IMR-90 (cell line): ENCODE results near the gene HMOX1. TPM values are rescaled to one million over a fixed set of nuclear protein-coding genes. Genes with fewer than 3 reads are reported as not detected.

ENCODE experiments used
- ATAC-seq: fragments of 200-7000 bp; cut with Tn5 transposase; 2 replicates; pipeline ENCODE4 v1.9.1; 2020; ENCODE audit warnings: low read depth, mild to moderate bottlenecking, moderate library complexity
- BruUV-seq: library from RNA; stranded (reverse); fragments of 400-500 nt; replicated peaks from 2 replicates; lab custom pipeline; 2021; lab: Mats Ljungman, UMichigan
- CTCF ChIA-PET: fragments of 300-600 bp; formaldehyde crosslinking; extraction: SDS; loops from one replicate; lab custom pipeline; 2021; ENCODE audit warnings: antibody characterized with exemption; lab: Yijun Ruan, JAX
- POLR2A ChIA-PET: fragments of 300-600 bp; sonication (Branson Sonifier 250); formaldehyde crosslinking; loops from one replicate; lab custom pipeline; 2022; ENCODE audit warnings: antibody characterized with exemption; ENCODE audit not compliant: unreplicated experiment; lab: Charles Lee
- DNase-seq: peaks from one replicate; pipeline ENCODE4 v3.0.0; 2013
- H2AFZ ChIP-seq: replicated peaks from 2 replicates; pipeline ENCODE3; 2013; ENCODE audit warnings: low read length, mild to moderate bottlenecking; ENCODE audit not compliant: poor library complexity
- H2AK5ac ChIP-seq: 2 replicates; pipeline ENCODE4 v1.6.1; 2013; ENCODE audit warnings: low read depth, low read length, inconsistent platforms
- H2AK9ac ChIP-seq: replicated peaks from 2 replicates; pipeline ENCODE3; 2013; ENCODE audit warnings: mild to moderate bottlenecking, low read depth, low read length, moderate library complexity; ENCODE audit not compliant: poor library complexity
- H2BK120ac ChIP-seq: 2 replicates; pipeline ENCODE4 v1.6.1; 2013; ENCODE audit warnings: low read depth, low read length, inconsistent platforms
- H2BK15ac ChIP-seq: 3 replicates; pipeline ENCODE4 v1.6.1; 2013; ENCODE audit warnings: low read depth, low read length, inconsistent platforms
- H2BK20ac ChIP-seq: 2 replicates; pipeline ENCODE4 v1.6.1; 2013; ENCODE audit warnings: low read depth, mild to moderate bottlenecking, inconsistent platforms, low read length, moderate library complexity
- H2BK5ac ChIP-seq: 2 replicates; pipeline ENCODE4 v1.6.1; 2013; ENCODE audit warnings: mild to moderate bottlenecking, low read depth, low read length, inconsistent platforms; ENCODE audit not compliant: poor library complexity, severe bottlenecking
- H3K14ac ChIP-seq: replicated peaks from 2 replicates; pipeline ENCODE4 v1.6.1; 2013; ENCODE audit warnings: low read depth, low read length, inconsistent platforms
- H3K18ac ChIP-seq: 2 replicates; pipeline ENCODE4 v1.6.1; 2013; ENCODE audit warnings: low read depth, low read length, control low read depth
- H3K23ac ChIP-seq: 2 replicates; pipeline ENCODE4 v1.6.1; 2013; ENCODE audit warnings: low read depth, low read length, inconsistent platforms
- H3K27ac ChIP-seq: 2 replicates; pipeline ENCODE4 v1.5.1; 2013; ENCODE audit warnings: mild to moderate bottlenecking, control low read depth, low read length; ENCODE audit not compliant: insufficient read depth
- H3K27me3 ChIP-seq: 2 replicates; pipeline ENCODE4 v1.6.1; 2013; ENCODE audit warnings: low read length; ENCODE audit not compliant: control insufficient read depth, insufficient read depth
- H3K36me3 ChIP-seq: 2 replicates; pipeline ENCODE4 v1.6.1; 2013; ENCODE audit warnings: low read length, mixed read lengths; ENCODE audit not compliant: control insufficient read depth, insufficient read depth
- H3K4ac ChIP-seq: 2 replicates; pipeline ENCODE4 v1.6.1; 2013; ENCODE audit warnings: low read depth, low read length, inconsistent platforms
- H3K4me1 ChIP-seq: 2 replicates; pipeline ENCODE4 v1.6.1; 2013; ENCODE audit warnings: low read length, mixed read lengths; ENCODE audit not compliant: control insufficient read depth, insufficient read depth
- H3K4me2 ChIP-seq: 2 replicates; pipeline ENCODE4 v1.6.1; 2013; ENCODE audit warnings: low read depth, mild to moderate bottlenecking, control low read depth, low read length, moderate library complexity
- H3K4me3 ChIP-seq: 2 replicates; pipeline ENCODE4 v1.5.1; 2013; ENCODE audit warnings: low read depth, mild to moderate bottlenecking, control low read depth, low read length, moderate library complexity; ENCODE audit not compliant: insufficient read depth
- H3K56ac ChIP-seq: 2 replicates; pipeline ENCODE4 v1.6.1; 2013; ENCODE audit warnings: low read length, inconsistent platforms; ENCODE audit not compliant: insufficient read depth; ENCODE audit errors: extremely low read depth
- H3K79me1 ChIP-seq, 2 experiments: 2 replicates each; pipeline ENCODE4 v1.6.1; 2013; ENCODE audit warnings: low read length in 2 of 2, inconsistent platforms in 1 of 2, low read depth in 1 of 2
- H3K9ac ChIP-seq: 2 replicates; pipeline ENCODE4 v1.6.1; 2013; ENCODE audit warnings: low read depth, low read length, control low read depth
- H3K9me1 ChIP-seq: 2 replicates; pipeline ENCODE4 v1.6.1; 2013; ENCODE audit warnings: low read length, inconsistent platforms; ENCODE audit not compliant: insufficient read depth
- H3K9me3 ChIP-seq: 2 replicates; pipeline ENCODE4 v1.6.1; 2013; ENCODE audit warnings: low read length; ENCODE audit not compliant: control insufficient read depth, insufficient read depth
- H4K20me1 ChIP-seq: 2 replicates; pipeline ENCODE4 v1.6.1; 2013; ENCODE audit warnings: low read length, inconsistent platforms; ENCODE audit not compliant: insufficient read depth
- H4K5ac ChIP-seq: 2 replicates; pipeline ENCODE4 v1.6.1; 2013; ENCODE audit warnings: mild to moderate bottlenecking, low read depth, low read length, control low read depth
- H4K8ac ChIP-seq, 2 experiments: 2 replicates each; pipeline ENCODE4 v1.6.1; 2013; ENCODE audit warnings: low read depth in 2 of 2, low read length in 2 of 2, control low read depth in 1 of 2, inconsistent platforms in 1 of 2
- H4K91ac ChIP-seq: 2 replicates; pipeline ENCODE4 v1.6.1; 2013; ENCODE audit warnings: low read depth, low read length, inconsistent platforms; ENCODE audit not compliant: insufficient read depth
- BHLHE40 ChIP-seq: fragments of 150-350 bp; IDR thresholded peaks from 2 replicates; pipeline ENCODE4 v1.6.1; 2016; ENCODE audit warnings: mild to moderate bottlenecking, low read depth, low read length
- CEBPB ChIP-seq: IDR thresholded peaks from 2 replicates; pipeline ENCODE4 v1.6.1; 2012; ENCODE audit warnings: low read depth, low read length, improper control_type of control experiment
- ELK1 ChIP-seq: fragments of 150-350 bp; IDR thresholded peaks from 2 replicates; pipeline ENCODE4 v1.6.1; 2016; ENCODE audit warnings: low read depth, mild to moderate bottlenecking, low read length, moderate library complexity, borderline replicate concordance
- MAFK ChIP-seq: IDR thresholded peaks from 2 replicates; pipeline ENCODE4 v1.6.1; 2012; ENCODE audit warnings: low read depth, low read length, improper control_type of control experiment
- MAZ ChIP-seq: IDR thresholded peaks from 2 replicates; pipeline ENCODE4 v1.6.1; 2012; ENCODE audit warnings: low read depth, mild to moderate bottlenecking, low read length, improper control_type of control experiment, moderate library complexity, borderline replicate concordance
- NFE2L2 ChIP-seq: fragments of 150-350 bp; IDR thresholded peaks from 2 replicates; pipeline ENCODE4 v1.6.1; 2016; ENCODE audit warnings: low read depth, mild to moderate bottlenecking, low read length
- RCOR1 ChIP-seq: IDR thresholded peaks from 2 replicates; pipeline ENCODE4 v1.6.1; 2012; ENCODE audit warnings: mild to moderate bottlenecking, low read length, improper control_type of control experiment; ENCODE audit not compliant: insufficient replicate concordance
- RFX5 ChIP-seq: IDR thresholded peaks from 2 replicates; pipeline ENCODE4 v1.8.0; 2012; ENCODE audit warnings: low read depth, mild to moderate bottlenecking, low read length, moderate library complexity
- SMC3 ChIP-seq: fragments of 150-350 bp; IDR thresholded peaks from 2 replicates; pipeline ENCODE4 v1.6.1; 2016; ENCODE audit warnings: low read depth, mild to moderate bottlenecking, antibody characterized with exemption, low read length, moderate library complexity
- USF2 ChIP-seq: fragments of 150-350 bp; IDR thresholded peaks from 2 replicates; pipeline ENCODE4 v1.6.1; 2017; ENCODE audit warnings: mild to moderate bottlenecking, antibody characterized with exemption, low read length, low read depth
- WGBS, 2 experiments: methylation state at CpG; one replicate each; pipeline versions ENCODE4 v1.1.5 to v1.1.7; 2013; ENCODE audit warnings: missing lambda C conversion rate in 2 of 2; ENCODE audit not compliant: insufficient read length in 1 of 2; ENCODE audit errors: extremely low coverage in 2 of 2; 5-methylcytosine and 5-hydroxymethylcytosine counted together
- dilution Hi-C: fragments of 300-500 bp; cut with HindIII; formaldehyde crosslinking; loops from one replicate; pipeline ENCODE4 v1.14.3; 2018; ENCODE audit warnings: low sequenced_read_pairs; ENCODE audit not compliant: unreplicated experiment
- in situ Hi-C: fragments of 300-500 bp; cut with MboI; formaldehyde crosslinking; loops from 3 replicates; pipeline ENCODE4 v1.14.3; 2019; ENCODE audit warnings: low sequenced_read_pairs, inconsistent platforms, mixed read lengths
- intact Hi-C: fragments of 100-400 bp; cut with micrococcal nuclease; formaldehyde crosslinking; loops from 2 replicates; pipeline ENCODE4 v1.10.0; 2022
- polyA plus RNA-seq, 3 experiments: library from polyadenylated mRNA; depleted of rRNA; stranded (reverse); fragments of >200 nt; gene quantifications; 2 replicates each; pipeline ENCODE4 v1.2.3, GENCODE V29; 2012; ENCODE audit warnings: low replicate concordance in 1 of 3
- total RNA-seq: library from RNA; depleted of rRNA; stranded (reverse); fragments of >200 nt; gene quantifications from 2 replicates; pipeline ENCODE4 v1.2.3, GENCODE V29; 2012
- TF ChIP-seq, protein P1 (sequence below): conservative IDR thresholded peaks from 2 replicates; pipeline ENCODE4 v1.5.1; 2012; ENCODE audit warnings: mild to moderate bottlenecking, low read depth, low read length, improper control_type of control experiment

HMOX1 gene
- total and polyA plus RNA-seq, 2 of the 4 experiments (the other 2 are of a cell fraction), result 23.1 to 50.5 TPM

GRCh38 chr22:35403356-35403755 is 22.5 kb downstream of the HMOX1 start:
- no TSS peak for BruUV-seq
- H3K9me3 ChIP-seq, result no peaks in the 10 kb centered on the region
- peaks cover 12% of the 10 kb centered on the region for H3K36me3 ChIP-seq
- no peak overlapping the region for H3K27ac ChIP-seq
- no peak overlapping the region for H2BK20ac ChIP-seq
- ChIA-PET CTCF (no interaction called here), POLR2A (no interaction called here)
- H3K14ac ChIP-seq, result no peak overlapping the region
- in situ Hi-C loops, result no loop called here
- H4K20me1 ChIP-seq, result no peaks in the 10 kb centered on the region
- H4K91ac ChIP-seq, result no peak overlapping the region
- no CpG with 5 or more reads among the region's 7 CpGs for WGBS, 2 experiments
- H3K4me3 ChIP-seq, result no peak overlapping the region
- H3K4me2 ChIP-seq, result no peak overlapping the region
- peaks cover 12 to 24% of the 10 kb centered on the region in 2 experiments for H3K79me1 ChIP-seq
- no peak overlapping the region for H2AK5ac ChIP-seq
- peaks cover 2% of the 10 kb centered on the region; the same call in 1 of the 2 replicates for H3K4me1 ChIP-seq
- H3K27me3 ChIP-seq, result no peaks in the 10 kb centered on the region
- TF ChIP-seq MAFK, result no peak
- no peak for TF ChIP-seq RCOR1
- no peak for TF ChIP-seq RFX5
- TF ChIP-seq MAZ, result no peak
- TF ChIP-seq USF2, result no peak
- TF ChIP-seq ELK1, result no peak
- no peak for TF ChIP-seq SMC3
- TF ChIP-seq NFE2L2, result no peak
- TF ChIP-seq BHLHE40, result no peak
- TF ChIP-seq, protein P1, sequence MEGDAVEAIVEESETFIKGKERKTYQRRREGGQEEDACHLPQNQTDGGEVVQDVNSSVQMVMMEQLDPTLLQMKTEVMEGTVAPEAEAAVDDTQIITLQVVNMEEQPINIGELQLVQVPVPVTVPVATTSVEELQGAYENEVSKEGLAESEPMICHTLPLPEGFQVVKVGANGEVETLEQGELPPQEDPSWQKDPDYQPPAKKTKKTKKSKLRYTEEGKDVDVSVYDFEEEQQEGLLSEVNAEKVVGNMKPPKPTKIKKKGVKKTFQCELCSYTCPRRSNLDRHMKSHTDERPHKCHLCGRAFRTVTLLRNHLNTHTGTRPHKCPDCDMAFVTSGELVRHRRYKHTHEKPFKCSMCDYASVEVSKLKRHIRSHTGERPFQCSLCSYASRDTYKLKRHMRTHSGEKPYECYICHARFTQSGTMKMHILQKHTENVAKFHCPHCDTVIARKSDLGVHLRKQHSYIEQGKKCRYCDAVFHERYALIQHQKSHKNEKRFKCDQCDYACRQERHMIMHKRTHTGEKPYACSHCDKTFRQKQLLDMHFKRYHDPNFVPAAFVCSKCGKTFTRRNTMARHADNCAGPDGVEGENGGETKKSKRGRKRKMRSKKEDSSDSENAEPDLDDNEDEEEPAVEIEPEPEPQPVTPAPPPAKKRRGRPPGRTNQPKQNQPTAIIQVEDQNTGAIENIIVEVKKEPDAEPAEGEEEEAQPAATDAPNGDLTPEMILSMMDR, result no peak
- no peak for TF ChIP-seq CEBPB
- dilution Hi-C loops, result no loop called here
- DNase-seq, result no peak
- peak overlapping the region; percentile 33 for H2AFZ ChIP-seq
- H4K5ac ChIP-seq, result no peak overlapping the region
- no peak overlapping the region for H4K8ac ChIP-seq
- intact Hi-C loops, result no loop called here
- no peak overlapping the region for H3K18ac ChIP-seq
- no peak overlapping the region for H2AK9ac ChIP-seq
- ATAC-seq, result no peak
- H2BK15ac ChIP-seq, result no peak overlapping the region
- H3K4ac ChIP-seq, result no peak overlapping the region
- no peak overlapping the region for H3K9ac ChIP-seq
- H3K9me1 ChIP-seq, result no peaks in the 10 kb centered on the region; the same call in 1 of the 2 replicates
- no peak overlapping the region for H2BK120ac ChIP-seq
- no peak overlapping the region for H3K56ac ChIP-seq
- H2BK5ac ChIP-seq, result no peak overlapping the region
- no peak overlapping the region for H3K23ac ChIP-seq
